GM12878 (cell line): ENCODE results near the gene ACTR1B. TPM values are rescaled to one million over a fixed set of nuclear protein-coding genes. Genes with fewer than 3 reads are reported as not detected.
A peak's percentile ranks its signal among the peaks of the same experiment; 100 is the strongest.

Source experiments
- BACH1 ChIP-seq: fragments of 450-650 bp; IDR thresholded peaks from 2 replicates; pipeline ENCODE4 v1.6.1; 2017; ENCODE audit warnings: mild to moderate bottlenecking, borderline replicate concordance
- FOXK2 ChIP-seq: fragments of 450-650 bp; IDR thresholded peaks from 2 replicates; pipeline ENCODE4 v1.6.1; 2017; ENCODE audit warnings: mild to moderate bottlenecking, moderate library complexity
- FOXM1 ChIP-seq: IDR thresholded peaks from 2 replicates; pipeline ENCODE4 v1.6.1; 2012; ENCODE audit warnings: low read depth, mild to moderate bottlenecking, inconsistent platforms, low read length, moderate library complexity
- KAT2A ChIP-seq: conservative IDR thresholded peaks from 2 replicates; pipeline ENCODE4 v1.6.1; 2011; ENCODE audit warnings: low read depth, low read length; ENCODE audit not compliant: control insufficient read depth
- KDM1A ChIP-seq: fragments of 200-600 bp; sonication (generic); IDR thresholded peaks from 2 replicates; pipeline ENCODE4 v1.6.1; 2016; ENCODE audit warnings: borderline replicate concordance
- MTA2 ChIP-seq: fragments of 450-650 bp; IDR thresholded peaks from 2 replicates; pipeline ENCODE4 v1.6.1; 2016; ENCODE audit warnings: low read depth, mild to moderate bottlenecking, moderate library complexity
- MYB ChIP-seq: fragments of 150-350 bp; IDR thresholded peaks from 2 replicates; pipeline ENCODE4 v1.6.1; 2014; ENCODE audit warnings: mild to moderate bottlenecking, low read depth, low read length, borderline replicate concordance
- NR2F1 ChIP-seq: fragments of 450-650 bp; conservative IDR thresholded peaks from 2 replicates; pipeline ENCODE4 v1.6.1; 2017; ENCODE audit warnings: mild to moderate bottlenecking
- PBX3 ChIP-seq: IDR thresholded peaks from 2 replicates; pipeline ENCODE4 v1.6.1; 2011; ENCODE audit warnings: mild to moderate bottlenecking, low read depth, low read length, moderate library complexity; ENCODE audit not compliant: insufficient replicate concordance
- PKNOX1 ChIP-seq: fragments of 450-650 bp; IDR thresholded peaks from 2 replicates; pipeline ENCODE4 v1.6.1; 2016; ENCODE audit warnings: mild to moderate bottlenecking
- REST ChIP-seq: IDR thresholded peaks from 2 replicates; pipeline ENCODE4 v1.6.1; 2012; ENCODE audit warnings: mild to moderate bottlenecking, low read depth, low read length
- SIN3A ChIP-seq: IDR thresholded peaks from 2 replicates; pipeline ENCODE4 v1.6.1; 2012; ENCODE audit warnings: low read depth, low read length, improper control_type of control experiment
- SMAD1 ChIP-seq: fragments of 450-650 bp; IDR thresholded peaks from 2 replicates; pipeline ENCODE4 v1.6.1; 2018; ENCODE audit warnings: mild to moderate bottlenecking, low read depth; ENCODE audit not compliant: partially characterized antibody
- SMC3 ChIP-seq: IDR thresholded peaks from 2 replicates; pipeline ENCODE4 v1.6.1; 2011; ENCODE audit warnings: low read length, improper control_type of control experiment, borderline replicate concordance
- SUPT20H ChIP-seq: IDR thresholded peaks from 2 replicates; pipeline ENCODE4 v1.6.1; 2011; ENCODE audit warnings: low read depth, mild to moderate bottlenecking, low read length, moderate library complexity, borderline replicate concordance; ENCODE audit not compliant: control insufficient read depth
- YY1 ChIP-seq: IDR thresholded peaks from 2 replicates; pipeline ENCODE4 v1.6.1; 2011; ENCODE audit warnings: low read depth, mild to moderate bottlenecking, low read length
- polyA plus RNA-seq, 11 experiments: library from polyadenylated mRNA; depleted of rRNA in 4 of 11; unstranded in 6 of 11; stranded (reverse) in 5 of 11; fragments of >200 nt; fragmentation: Nextera tagmentation in 4 of 11; fragmentation: Illumina TruSeq in 1 of 11; extraction: Ambion mirVana in 4 of 11; extraction: Trizol in 1 of 11; gene quantifications; 1 replicate in 1 of 11; 2 replicates in 10 of 11; pipeline versions ENCODE4 v1.2.1 to v1.2.3, GENCODE V29; 2011 to 2016; ENCODE audit warnings: inconsistent platforms in 2 of 11, missing spikeins in 2 of 11, low read depth in 1 of 11
- total RNA-seq, 4 experiments: library from RNA; depleted of rRNA in 3 of 4; stranded (reverse); fragments of >200 nt in 3 of 4; fragmentation: Illumina TruSeq in 1 of 4; extraction: Trizol in 1 of 4; gene quantifications; 2 replicates each; pipeline versions ENCODE4 v1.2.1 to v1.2.3, GENCODE V29; 2013 to 2021
- TF ChIP-seq, protein P1 (sequence below): fragments of 450-650 bp; IDR thresholded peaks from 2 replicates; pipeline ENCODE4 v1.6.1; 2016; ENCODE audit warnings: mild to moderate bottlenecking
- TF ChIP-seq, protein P2 (sequence below): IDR thresholded peaks from 2 replicates; pipeline ENCODE4 v1.6.1; 2011; ENCODE audit warnings: low read depth, low read length, improper control_type of control experiment, borderline replicate concordance

Gene ACTR1B
- total and polyA plus RNA-seq, 10 of the 15 experiments (the other 5 are each of a cell fraction or from before 2014, with no cell fraction given), result 1.3 to 62.8 (median 44.8) TPM

DNA sequence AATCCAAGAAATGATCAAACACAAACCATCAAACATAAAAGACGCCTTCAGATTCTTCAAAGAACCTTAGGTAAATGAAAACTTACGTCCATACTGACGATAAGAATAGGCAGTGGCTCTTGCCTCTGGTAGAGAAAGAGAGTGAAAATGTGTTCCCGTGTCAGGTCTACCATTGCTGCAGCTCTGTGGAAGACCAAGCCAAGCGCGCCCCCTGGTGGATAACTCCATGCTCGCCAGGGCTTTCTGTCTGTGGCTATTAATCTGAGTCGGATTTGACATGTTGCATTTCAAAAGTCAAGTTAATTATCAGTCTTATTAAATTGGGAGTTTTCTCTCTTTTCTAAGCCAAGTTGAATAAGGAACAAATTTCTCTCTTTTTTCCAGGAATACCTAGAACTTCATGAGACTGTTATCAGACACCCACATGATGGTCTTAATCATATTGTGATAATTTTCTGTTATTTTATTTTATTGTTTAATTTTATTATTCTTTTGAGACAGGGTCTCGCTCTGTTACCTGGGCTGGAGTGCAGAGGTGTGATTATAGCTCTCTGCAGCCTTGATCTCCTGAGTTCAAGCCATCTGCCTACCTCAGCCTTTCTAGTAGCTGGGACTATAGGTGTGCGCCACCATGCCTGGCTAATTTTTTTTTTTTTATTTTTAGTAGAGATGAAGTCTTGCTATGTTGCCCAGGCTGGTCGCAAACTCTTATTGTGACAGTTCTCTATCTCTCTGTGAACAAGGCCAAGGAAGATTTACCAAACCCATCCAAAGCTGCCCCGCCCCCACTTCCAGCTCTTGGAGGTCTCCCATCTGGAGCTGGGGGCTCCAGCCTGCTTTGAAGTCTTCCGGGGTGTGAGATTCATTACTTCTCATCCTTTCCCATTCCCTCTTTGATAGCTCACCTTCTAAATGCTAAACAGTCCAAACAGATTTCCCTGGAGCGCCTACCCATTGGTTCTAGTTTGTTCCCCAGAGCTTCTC, 33.7 kb upstream of the ACTR1B start (continued):
- TF ChIP-seq, protein P1, sequence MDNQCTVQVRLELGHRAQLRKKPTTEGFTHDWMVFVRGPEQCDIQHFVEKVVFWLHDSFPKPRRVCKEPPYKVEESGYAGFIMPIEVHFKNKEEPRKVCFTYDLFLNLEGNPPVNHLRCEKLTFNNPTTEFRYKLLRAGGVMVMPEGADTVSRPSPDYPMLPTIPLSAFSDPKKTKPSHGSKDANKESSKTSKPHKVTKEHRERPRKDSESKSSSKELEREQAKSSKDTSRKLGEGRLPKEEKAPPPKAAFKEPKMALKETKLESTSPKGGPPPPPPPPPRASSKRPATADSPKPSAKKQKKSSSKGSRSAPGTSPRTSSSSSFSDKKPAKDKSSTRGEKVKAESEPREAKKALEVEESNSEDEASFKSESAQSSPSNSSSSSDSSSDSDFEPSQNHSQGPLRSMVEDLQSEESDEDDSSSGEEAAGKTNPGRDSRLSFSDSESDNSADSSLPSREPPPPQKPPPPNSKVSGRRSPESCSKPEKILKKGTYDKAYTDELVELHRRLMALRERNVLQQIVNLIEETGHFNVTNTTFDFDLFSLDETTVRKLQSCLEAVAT, result no peak
- TF ChIP-seq REST (no peak), PBX3 (no peak), KDM1A (no peak), MTA2 (no peak), MYB (no peak), BACH1 (no peak), PKNOX1 (peak; percentile 5; the same call in 1 of the 2 replicates), SIN3A (no peak), FOXK2 (no peak), FOXM1 (no peak), KAT2A (no peak), YY1 (peak; percentile 92), SMC3 (peak; percentile 100), NR2F1 (no peak), SUPT20H (no peak), SMAD1 (no peak)
- TF ChIP-seq, protein P2, sequence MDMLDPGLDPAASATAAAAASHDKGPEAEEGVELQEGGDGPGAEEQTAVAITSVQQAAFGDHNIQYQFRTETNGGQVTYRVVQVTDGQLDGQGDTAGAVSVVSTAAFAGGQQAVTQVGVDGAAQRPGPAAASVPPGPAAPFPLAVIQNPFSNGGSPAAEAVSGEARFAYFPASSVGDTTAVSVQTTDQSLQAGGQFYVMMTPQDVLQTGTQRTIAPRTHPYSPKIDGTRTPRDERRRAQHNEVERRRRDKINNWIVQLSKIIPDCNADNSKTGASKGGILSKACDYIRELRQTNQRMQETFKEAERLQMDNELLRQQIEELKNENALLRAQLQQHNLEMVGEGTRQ, result no peak
